HG03280 (cell line): ENCODE results near the gene SUCLG1.

Experiments used
- ATAC-seq: cut with Tn5 transposase; IDR thresholded peaks from one replicate; pipeline ENCODE4 v1.9.1; 2021; ENCODE audit warnings: mild to moderate bottlenecking, moderate library complexity; ENCODE audit not compliant: unreplicated experiment

SUCLG1 gene

GRCh38 chr2:84467389-84467788 lies 8.3 kb upstream of the SUCLG1 start:
- ATAC-seq = no peak

GRCh38 chr2:84461310-84461709 lies 2.2 kb upstream of the SUCLG1 start:
- ATAC-seq = no peak

GRCh38 chr2:84460670-84461069 lies 1.6 kb upstream of the SUCLG1 start:
- ATAC-seq = no peak

- ATAC-seq = no peak
Measured at GRCh38 chr2:84459944-84460429, 907 bp upstream of the SUCLG1 start.

- ATAC-seq = peak; percentile 22
Measured at GRCh38 chr2:84458551-84459017, 496 bp downstream of the SUCLG1 start.

GRCh38 chr2:84457686-84458085 lies 1.4 kb downstream of the SUCLG1 start:
- ATAC-seq = no peak

- no peak for ATAC-seq
Measured at GRCh38 chr2:84456156-84456555, 2.9 kb downstream of the SUCLG1 start.

- no peak for ATAC-seq
Measured at GRCh38 chr2:84454581-84454980, 4.5 kb downstream of the SUCLG1 start.

GRCh38 chr2:84452624-84453023 lies 6.5 kb downstream of the SUCLG1 start:
- ATAC-seq = no peak

- no peak for ATAC-seq
Measured at GRCh38 chr2:84451579-84451978, 7.5 kb downstream of the SUCLG1 start.

- no peak for ATAC-seq
Measured at GRCh38 chr2:84450288-84451227, 8.5 kb downstream of the SUCLG1 start.

GRCh38 chr2:84449711-84450110 lies 9.4 kb downstream of the SUCLG1 start:
- no peak for ATAC-seq

GRCh38 chr2:84449055-84449454 lies 10.0 kb downstream of the SUCLG1 start:
- no peak for ATAC-seq

- no peak for ATAC-seq
Measured at GRCh38 chr2:84443477-84443876, 15.6 kb downstream of the SUCLG1 start.

- no peak for ATAC-seq
Measured at GRCh38 chr2:84442888-84443287, 16.2 kb downstream of the SUCLG1 start.

- no peak for ATAC-seq
Measured at GRCh38 chr2:84441505-84441904, 17.6 kb downstream of the SUCLG1 start.

GRCh38 chr2:84441036-84441435 lies 18.0 kb downstream of the SUCLG1 start:
- no peak for ATAC-seq

GRCh38 chr2:84435345-84436025 lies 23.6 kb downstream of the SUCLG1 start:
- no peak for ATAC-seq

- no peak for ATAC-seq
Measured at GRCh38 chr2:84429328-84429727, 29.8 kb downstream of the SUCLG1 start.

GRCh38 chr2:84427235-84428138 lies 31.6 kb downstream of the SUCLG1 start:
- ATAC-seq = no peak

- no peak for ATAC-seq
Measured at GRCh38 chr2:84425310-84425709, 33.8 kb downstream of the SUCLG1 start.
